Activated naive CD8-positive, alpha-beta T cell treated with anti-CD3 and anti-CD28 coated beads, Interleukin-2, amount 50 U/mL, for 24 hours (primary cell): Measurements from ENCODE around the gene ENG.

Experiments
- ATAC-seq: fragments of 150-1000 bp; cut with Tn5 transposase; one replicate; pipeline ENCODE4 v1.10.0; 2021
- DNase-seq: peaks from one replicate; pipeline ENCODE4 v3.0.0; 2021
- H3K27ac Mint-ChIP-seq: one replicate; pipeline ENCODE4 v1.8.0; 2021; ENCODE audit warnings: mild to moderate bottlenecking, mixed read lengths
- H3K27me3 Mint-ChIP-seq: one replicate; pipeline ENCODE4 v1.8.0; 2021; ENCODE audit warnings: mixed read lengths
- H3K36me3 Mint-ChIP-seq: one replicate; pipeline ENCODE4 v1.8.0; 2021; ENCODE audit warnings: low read depth, mixed read lengths
- H3K4me1 Mint-ChIP-seq: one replicate; pipeline ENCODE4 v1.8.0; 2021; ENCODE audit warnings: mixed read lengths
- H3K4me3 Mint-ChIP-seq: one replicate; pipeline ENCODE4 v1.8.0; 2021; ENCODE audit warnings: mild to moderate bottlenecking, moderate library complexity, mixed read lengths
- H3K9me3 Mint-ChIP-seq: one replicate; pipeline ENCODE4 v1.8.0; 2021; ENCODE audit warnings: mixed read lengths

ENG gene

GRCh38 chr9:127771570-127772189 lies 82.8 kb downstream of the ENG start:
- ATAC-seq (no peak), DNase-seq (no peak)
- peaks cover 75% of the 10 kb centered on the region for H3K4me1 Mint-ChIP-seq
- H3K9me3 Mint-ChIP-seq, result no peaks in the 10 kb centered on the region
- no peaks in the 10 kb centered on the region for H3K27me3 Mint-ChIP-seq
- H3K36me3 Mint-ChIP-seq, result peaks cover 20% of the 10 kb centered on the region
- H3K4me3 Mint-ChIP-seq, result peak overlapping the region; percentile 84
- peak overlapping the region; percentile 77 for H3K27ac Mint-ChIP-seq

GRCh38 chr9:127770905-127771569 lies 83.4 kb downstream of the ENG start:
- peaks cover 25% of the 10 kb centered on the region for H3K36me3 Mint-ChIP-seq
- no peaks in the 10 kb centered on the region for H3K9me3 Mint-ChIP-seq
- ATAC-seq (peak; percentile 93), DNase-seq (peak; percentile 98)
- H3K4me3 Mint-ChIP-seq, result peak overlapping the region; percentile 84
- peak overlapping the region; percentile 77 for H3K27ac Mint-ChIP-seq
- H3K4me1 Mint-ChIP-seq, result peaks cover 74% of the 10 kb centered on the region
- H3K27me3 Mint-ChIP-seq, result no peaks in the 10 kb centered on the region

- ATAC-seq (no peak), DNase-seq (no peak)
- no peaks in the 10 kb centered on the region for H3K9me3 Mint-ChIP-seq
- no peaks in the 10 kb centered on the region for H3K27me3 Mint-ChIP-seq
- H3K27ac Mint-ChIP-seq, result peak overlapping the region; percentile 77
- H3K4me1 Mint-ChIP-seq, result peaks cover 73% of the 10 kb centered on the region
- H3K36me3 Mint-ChIP-seq, result peaks cover 25% of the 10 kb centered on the region
- H3K4me3 Mint-ChIP-seq, result peak overlapping the region; percentile 84
Measured at GRCh38 chr9:127770583-127770904, 83.9 kb downstream of the ENG start.

- peaks cover 73% of the 10 kb centered on the region for H3K4me1 Mint-ChIP-seq
- no peak for ATAC-seq
- no peaks in the 10 kb centered on the region for H3K27me3 Mint-ChIP-seq
- H3K27ac Mint-ChIP-seq, result peak overlapping the region; percentile 77
- no peaks in the 10 kb centered on the region for H3K9me3 Mint-ChIP-seq
- peaks cover 26% of the 10 kb centered on the region for H3K36me3 Mint-ChIP-seq
- H3K4me3 Mint-ChIP-seq, result peak overlapping the region; percentile 84
- no peak for DNase-seq
Measured at GRCh38 chr9:127769929-127770582, 84.4 kb downstream of the ENG start.

- Mint-ChIP-seq H3K9me3 (no peaks in the 10 kb centered on the region), H3K27ac (peak overlapping the region; percentile 74), H3K27me3 (no peaks in the 10 kb centered on the region), H3K36me3 (peaks cover 22% of the 10 kb centered on the region), H3K4me3 (peak overlapping the region; percentile 7), H3K4me1 (peaks cover 72% of the 10 kb centered on the region)
- DNase-seq (no peak), ATAC-seq (no peak)
Measured at GRCh38 chr9:127769101-127769500, 85.4 kb downstream of the ENG start.

GRCh38 chr9:127768698-127769097 lies 85.8 kb downstream of the ENG start:
- H3K27me3 Mint-ChIP-seq, result no peaks in the 10 kb centered on the region

GRCh38 chr9:127767909-127768331 lies 86.5 kb downstream of the ENG start:
- no peak for ATAC-seq
- Mint-ChIP-seq H3K9me3 (no peaks in the 10 kb centered on the region), H3K4me3 (no peak overlapping the region), H3K27me3 (no peaks in the 10 kb centered on the region), H3K36me3 (peaks cover 17% of the 10 kb centered on the region), H3K4me1 (peaks cover 76% of the 10 kb centered on the region), H3K27ac (peak overlapping the region; percentile 88)
- DNase-seq, result no peak

More at GRCh38 chr9:127768698-127769097, 85.8 kb downstream of the ENG start:
- DNase-seq (no peak), ATAC-seq (no peak)
- no peaks in the 10 kb centered on the region for H3K9me3 Mint-ChIP-seq
- peaks cover 72% of the 10 kb centered on the region for H3K4me1 Mint-ChIP-seq
- peak overlapping the region; percentile 7 for H3K4me3 Mint-ChIP-seq
- H3K36me3 Mint-ChIP-seq, result peaks cover 19% of the 10 kb centered on the region
- H3K27ac Mint-ChIP-seq, result peak overlapping the region; percentile 74

- H3K36me3 Mint-ChIP-seq, result peaks cover 16% of the 10 kb centered on the region
- H3K4me1 Mint-ChIP-seq, result peaks cover 80% of the 10 kb centered on the region
- no peak for ATAC-seq
- no peak for DNase-seq
- H3K4me3 Mint-ChIP-seq, result peak overlapping the region; percentile 13
- H3K27ac Mint-ChIP-seq, result peak overlapping the region; percentile 88
- no peaks in the 10 kb centered on the region for H3K27me3 Mint-ChIP-seq
- no peaks in the 10 kb centered on the region for H3K9me3 Mint-ChIP-seq
Measured at GRCh38 chr9:127767410-127767809, 87.0 kb downstream of the ENG start.

GRCh38 chr9:127765418-127765817 lies 89.0 kb downstream of the ENG start:
- no peak overlapping the region for H3K4me3 Mint-ChIP-seq

More at GRCh38 chr9:127765418-127765817, 89.0 kb downstream of the ENG start:
- H3K4me1 Mint-ChIP-seq, result peaks cover 66% of the 10 kb centered on the region
- H3K27ac Mint-ChIP-seq, result no peak overlapping the region
- H3K36me3 Mint-ChIP-seq, result peaks cover 16% of the 10 kb centered on the region
- no peaks in the 10 kb centered on the region for H3K27me3 Mint-ChIP-seq
- ATAC-seq (no peak), DNase-seq (no peak)
- H3K9me3 Mint-ChIP-seq, result no peaks in the 10 kb centered on the region
